HG03159 (cell line): ENCODE results near the gene CIITA.
A peak's percentile ranks its signal among the peaks of the same experiment; 100 is the strongest.

Experiments used
- ATAC-seq: cut with Tn5 transposase; IDR thresholded peaks from one replicate; pipeline ENCODE4 v1.9.1; 2021; ENCODE audit warnings: mild to moderate bottlenecking, moderate library complexity; ENCODE audit not compliant: unreplicated experiment

The CIITA gene

DNA sequence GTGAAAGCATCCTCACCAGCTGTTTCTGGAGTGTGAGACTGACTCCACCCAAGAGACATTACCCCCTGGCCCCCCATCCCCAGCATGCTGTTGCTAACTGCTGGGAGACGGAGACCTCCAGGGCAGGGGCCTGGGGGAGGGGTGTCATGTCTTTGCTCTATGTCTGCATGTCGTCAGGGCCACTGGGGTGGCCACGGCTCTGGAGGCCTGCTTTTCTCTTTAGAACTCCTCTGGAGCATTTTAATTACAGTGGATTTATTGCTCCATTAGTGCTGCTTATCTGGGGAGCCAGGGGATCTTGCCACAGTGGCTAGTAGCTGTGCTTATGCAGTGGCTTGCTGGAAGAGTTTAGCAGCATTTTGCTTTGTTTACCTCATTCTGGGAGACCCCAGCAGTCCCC is 99.6 kb downstream of the CIITA start:
- ATAC-seq, result no peak

DNA sequence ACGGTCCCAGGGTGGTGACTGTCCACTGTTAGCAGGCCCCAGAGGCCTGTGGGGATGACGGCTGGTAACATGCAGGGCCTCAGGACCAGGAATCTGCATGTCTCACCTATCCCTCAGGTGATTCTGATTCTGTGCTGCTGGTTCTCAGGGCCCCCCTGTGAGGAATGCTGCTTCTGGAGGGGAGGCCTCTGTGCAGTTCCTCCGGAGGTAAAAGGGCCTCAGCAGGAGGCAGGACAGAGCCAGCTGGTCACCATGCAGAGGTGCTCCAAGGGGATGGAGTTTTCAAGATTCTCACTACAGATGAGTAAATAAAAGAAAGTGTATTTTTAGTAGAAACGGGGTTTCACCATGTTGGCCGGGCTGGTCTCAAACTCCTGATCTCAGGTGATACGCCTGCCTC is 101.1 kb downstream of the CIITA start:
- ATAC-seq, result no peak

DNA sequence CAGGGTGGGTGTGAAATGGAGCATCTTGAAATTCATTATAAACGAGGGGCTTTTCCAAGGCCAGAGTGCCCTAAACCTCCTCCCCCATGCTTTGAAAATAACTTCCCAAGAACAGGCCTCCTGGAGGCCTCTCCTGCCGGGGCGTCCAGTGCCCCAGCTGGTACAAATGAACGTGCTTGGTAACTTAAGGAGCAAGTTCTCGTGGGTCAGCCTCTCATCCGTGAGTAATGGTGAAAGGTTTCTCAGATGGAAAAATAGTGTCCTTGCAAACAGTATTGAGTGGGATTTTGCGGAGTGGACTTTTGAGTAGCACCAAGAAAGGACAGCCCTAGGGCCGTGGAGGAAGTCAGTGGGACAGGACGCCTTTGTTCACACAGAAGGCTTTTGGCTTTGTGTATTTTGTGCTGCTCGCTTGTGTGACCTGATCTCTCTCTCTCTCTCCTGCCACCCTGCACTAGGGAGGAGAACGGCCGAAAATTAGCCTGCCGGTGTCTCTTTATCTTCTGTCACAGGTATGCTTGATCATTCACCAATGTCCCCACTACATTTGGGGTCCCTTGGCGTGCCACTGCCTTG is 102.0 kb downstream of the CIITA start:
- ATAC-seq, result no peak

DNA sequence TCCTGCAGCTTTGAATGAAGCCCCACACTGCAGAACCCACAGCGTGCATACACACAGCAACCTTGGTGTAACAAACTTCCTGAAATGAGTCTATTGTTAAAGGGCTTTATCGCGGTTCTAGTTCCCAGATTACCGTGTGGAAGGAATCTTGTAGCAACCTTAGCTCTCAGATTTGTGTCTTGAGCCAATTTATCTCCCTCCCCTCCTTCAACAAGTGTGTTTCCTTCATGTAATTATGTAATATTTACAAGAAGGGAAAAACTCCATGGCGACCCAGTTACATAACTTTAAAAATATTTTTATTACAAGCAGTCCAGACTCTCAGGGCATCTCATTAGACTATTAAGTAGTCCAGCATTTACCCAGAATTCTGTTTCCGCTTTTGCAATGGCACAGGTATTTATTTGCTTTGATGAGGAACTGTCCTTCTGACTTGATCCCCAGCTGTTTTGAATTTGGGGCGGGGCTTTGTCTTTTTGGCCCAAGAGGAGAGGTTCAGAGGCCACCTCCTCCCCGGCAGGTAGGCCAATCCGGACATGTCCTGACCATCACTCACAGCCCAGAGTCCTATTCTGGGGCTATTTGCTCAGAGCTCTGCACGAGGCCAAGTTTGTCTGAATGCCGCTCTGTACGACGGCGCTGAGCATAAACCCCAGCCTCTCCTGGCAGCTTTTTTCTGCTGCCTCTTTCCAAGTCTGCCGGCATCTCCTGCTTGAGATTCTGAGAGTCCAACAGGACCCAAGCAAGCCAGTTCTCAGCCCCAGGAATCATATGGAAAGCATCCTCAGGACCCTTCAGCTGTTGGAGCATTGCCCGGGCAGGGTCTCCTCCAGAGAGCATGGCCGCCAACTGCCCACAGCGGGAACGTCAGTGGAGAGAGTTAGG is 103.0 kb downstream of the CIITA start:
- ATAC-seq, result no peak

DNA sequence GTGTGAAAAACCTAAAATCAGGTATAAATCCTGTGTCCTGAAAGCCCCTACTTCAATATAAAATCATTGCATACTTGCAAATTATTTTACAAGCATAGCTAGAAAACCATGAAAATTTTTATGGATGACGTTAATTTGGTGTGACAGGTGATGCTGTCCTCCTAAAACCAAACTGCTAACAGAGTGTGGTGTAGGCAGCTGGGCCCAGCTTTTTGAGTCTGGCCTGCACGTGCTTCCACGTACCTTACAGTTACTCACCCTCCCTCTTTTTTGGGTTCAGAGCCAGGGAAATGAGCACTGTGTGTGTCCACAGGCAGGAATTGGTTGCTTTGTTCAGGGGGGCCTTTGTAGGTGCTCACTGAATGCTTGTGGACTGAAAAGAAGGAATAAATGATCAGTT is 103.8 kb downstream of the CIITA start:
- no peak for ATAC-seq

DNA sequence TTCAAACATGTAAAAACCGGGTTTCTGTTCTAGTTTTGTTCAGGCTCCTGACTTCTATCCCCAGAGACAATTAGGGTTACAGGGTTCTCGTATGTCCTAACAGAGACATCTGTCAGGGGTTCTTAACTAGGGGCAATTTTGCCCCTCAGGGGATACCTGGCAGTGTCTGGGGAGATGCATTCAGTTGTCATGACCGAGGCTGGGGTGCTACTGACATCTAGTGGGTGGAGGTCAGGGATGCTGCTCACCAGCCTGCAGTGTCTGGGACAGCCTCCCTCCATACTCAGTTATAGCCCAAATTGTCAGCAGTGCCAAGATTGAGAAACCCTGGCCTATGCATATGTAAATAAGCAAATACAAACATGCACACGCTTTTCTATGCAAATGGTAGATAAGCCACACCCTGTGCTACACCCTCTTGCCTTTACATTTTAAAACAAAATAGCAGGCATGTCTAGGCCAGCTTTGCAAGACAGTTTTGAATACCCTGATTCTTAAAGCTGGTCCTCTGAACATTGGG is 104.8 kb downstream of the CIITA start:
- ATAC-seq, result peak; percentile 74

DNA sequence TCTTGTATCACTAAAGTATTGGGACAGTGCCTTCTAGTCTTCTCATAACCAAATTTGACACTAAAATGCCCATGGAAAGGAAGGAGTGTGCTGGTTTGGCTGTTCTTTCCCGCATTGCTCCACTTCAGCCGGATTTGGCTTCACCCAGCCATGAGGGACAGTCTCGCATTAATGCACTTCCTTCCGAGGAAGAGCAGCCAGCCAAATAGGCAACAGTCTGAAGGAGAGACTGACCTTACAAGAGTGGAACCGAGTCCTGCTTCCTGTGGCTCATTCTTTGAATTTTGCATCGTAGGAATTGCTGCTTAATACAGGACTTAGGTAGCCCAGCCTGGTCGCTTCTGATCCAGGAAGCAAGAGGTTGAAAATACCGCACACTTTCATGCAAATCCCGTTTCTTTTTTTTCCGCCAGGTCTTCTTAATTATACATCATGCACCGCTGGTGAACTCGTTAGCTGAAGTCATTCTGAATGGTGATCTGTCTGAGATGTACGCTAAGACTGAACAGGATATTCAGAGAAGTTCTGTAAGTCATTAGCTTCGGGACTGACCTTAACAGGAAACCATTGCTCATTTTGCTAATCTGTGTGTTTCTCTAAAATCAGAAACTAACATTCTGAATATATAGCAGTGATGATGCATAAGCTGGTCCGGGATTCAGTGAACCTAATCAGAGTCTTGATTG is 105.6 kb downstream of the CIITA start:
- ATAC-seq, result no peak

DNA sequence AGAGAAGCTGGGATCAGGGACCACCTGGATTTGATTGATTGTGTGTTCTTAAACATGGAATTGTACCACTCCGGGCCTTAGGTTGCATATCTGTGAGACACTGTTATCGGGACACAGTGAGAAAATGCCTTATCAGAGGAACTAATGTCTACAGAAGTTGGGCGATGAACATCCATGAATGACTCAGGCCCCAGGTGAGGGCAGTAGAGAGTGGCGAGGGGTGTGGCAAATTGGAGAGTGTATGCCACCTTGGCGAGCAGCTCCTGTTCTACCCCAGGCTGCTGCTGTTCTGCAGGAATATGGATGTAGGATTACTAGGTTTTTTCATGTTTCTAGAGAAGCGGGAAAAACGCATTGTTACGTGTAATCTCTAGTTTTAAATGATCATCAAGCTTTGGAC is 106.2 kb downstream of the CIITA start:
- ATAC-seq, result no peak

DNA sequence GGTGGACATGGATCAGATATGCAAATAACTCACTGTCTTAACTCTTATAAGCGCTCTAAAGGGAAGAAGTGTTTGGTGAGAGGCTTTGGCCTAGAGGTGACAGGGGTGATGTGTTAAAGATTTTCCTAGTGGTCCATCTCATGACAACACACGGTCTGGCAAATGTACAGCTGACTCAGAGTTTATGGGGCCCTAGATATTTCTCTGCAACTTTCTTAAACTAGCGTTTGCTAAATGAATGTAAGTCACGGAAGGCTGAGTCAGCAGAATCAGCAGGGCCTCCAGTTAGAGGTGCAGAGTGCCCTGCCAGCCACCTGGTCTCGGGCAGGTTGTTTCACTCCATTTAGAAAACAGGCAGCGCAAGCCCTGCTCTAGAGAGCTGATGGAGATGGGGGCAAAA is 107.5 kb downstream of the CIITA start:
- no peak for ATAC-seq
